NCI-H2227 treated with DMSO at 0.1 percent for 48 hours (cell line): ENCODE results near the gene DMP1.

Experiments
- DNase-seq: peaks from one replicate; lab custom pipeline; 2025; lab: John Stamatoyannopoulos, UW

Gene DMP1, protein sequence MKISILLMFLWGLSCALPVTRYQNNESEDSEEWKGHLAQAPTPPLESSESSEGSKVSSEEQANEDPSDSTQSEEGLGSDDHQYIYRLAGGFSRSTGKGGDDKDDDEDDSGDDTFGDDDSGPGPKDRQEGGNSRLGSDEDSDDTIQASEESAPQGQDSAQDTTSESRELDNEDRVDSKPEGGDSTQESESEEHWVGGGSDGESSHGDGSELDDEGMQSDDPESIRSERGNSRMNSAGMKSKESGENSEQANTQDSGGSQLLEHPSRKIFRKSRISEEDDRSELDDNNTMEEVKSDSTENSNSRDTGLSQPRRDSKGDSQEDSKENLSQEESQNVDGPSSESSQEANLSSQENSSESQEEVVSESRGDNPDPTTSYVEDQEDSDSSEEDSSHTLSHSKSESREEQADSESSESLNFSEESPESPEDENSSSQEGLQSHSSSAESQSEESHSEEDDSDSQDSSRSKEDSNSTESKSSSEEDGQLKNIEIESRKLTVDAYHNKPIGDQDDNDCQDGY

GRCh38 chr4:87649980-87650379 is at the start of gene DMP1:
Gene DMP1 (plus strand): TSS chr4:87650280. CDS start chr4:87656493, 6,213 bp downstream.
- DNase-seq = no peak

- DNase-seq = no peak
Measured at GRCh38 chr4:87601361-87601760, 48.7 kb upstream of the DMP1 start.

DNA sequence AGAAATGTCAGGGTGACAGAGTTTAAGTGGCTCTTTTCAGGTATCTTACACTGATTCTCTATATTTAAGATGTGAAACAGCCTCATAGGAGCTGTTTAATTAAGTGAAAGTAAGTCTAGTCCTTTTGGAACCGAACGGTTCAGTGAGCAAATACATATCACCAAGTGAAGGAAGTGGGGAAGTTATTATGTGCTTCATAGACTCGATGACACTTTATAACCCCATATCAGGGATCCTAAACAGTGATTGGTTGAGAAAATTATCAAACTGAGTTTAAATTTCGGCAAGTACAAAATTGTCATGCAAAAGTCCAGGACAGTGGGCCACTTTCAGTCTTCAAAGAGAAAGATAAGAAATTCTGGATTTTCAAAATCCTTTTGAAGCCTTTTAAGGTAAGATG is 41.9 kb upstream of the DMP1 start, which contains the start of gene DSPP:
DSPP (plus strand) TSS at position 301 of the 400 bp plus-strand sequence. CDS start 2,380 bp downstream, outside the sequence.
- no peak for DNase-seq

GRCh38 chr4:87614292-87614890 is 35.7 kb upstream of the DMP1 start:
- DNase-seq = no peak

GRCh38 chr4:87616268-87616667 is 33.8 kb upstream of the DMP1 start:
- no peak for DNase-seq

GRCh38 chr4:87620086-87620485 is 30.0 kb upstream of the DMP1 start:
- no peak for DNase-seq

GRCh38 chr4:87620491-87620890 is 29.6 kb upstream of the DMP1 start:
- DNase-seq = no peak

DNA sequence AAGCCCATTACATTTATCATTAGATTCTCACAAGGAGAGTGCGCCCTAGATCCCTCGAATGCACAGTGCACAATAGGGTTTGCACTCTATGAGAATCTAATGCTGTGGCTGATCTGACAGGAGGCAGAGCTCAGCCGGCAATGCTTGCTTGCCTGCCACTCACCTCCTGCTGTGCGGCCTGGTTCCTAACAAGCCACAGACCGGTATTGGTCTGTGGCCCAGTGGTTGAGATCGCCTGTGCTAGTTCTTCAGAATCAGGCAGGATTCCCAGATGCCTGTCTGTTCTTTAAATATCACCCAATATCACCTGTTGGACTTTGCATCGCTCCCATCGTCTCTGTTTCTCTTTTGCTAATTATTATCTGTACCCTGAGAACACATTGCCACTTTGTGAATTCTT is 27.8 kb upstream of the DMP1 start:
- no peak for DNase-seq

DNA sequence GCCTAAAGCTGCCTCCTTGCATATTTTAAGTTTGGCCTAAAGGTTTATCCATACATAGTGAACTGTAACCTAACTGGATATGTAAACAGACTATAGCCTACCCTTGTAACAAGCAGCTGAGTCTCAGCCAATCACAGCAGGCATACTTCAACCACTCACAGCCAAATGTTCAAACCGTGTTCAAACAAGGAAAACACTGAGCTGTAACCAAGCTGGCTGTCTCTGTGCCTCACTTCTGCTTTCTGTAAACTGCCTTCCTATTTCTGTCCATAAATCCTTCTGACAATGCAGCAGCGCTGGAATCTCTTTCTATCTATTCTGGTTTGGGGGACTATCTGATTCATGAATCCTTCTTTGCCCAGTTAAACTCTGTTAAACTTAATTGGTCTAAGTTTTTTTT is 25.4 kb upstream of the DMP1 start:
- no peak for DNase-seq

- DNase-seq = no peak
Measured at GRCh38 chr4:87631668-87632067, 18.4 kb upstream of the DMP1 start.

GRCh38 chr4:87632469-87632868 is 17.6 kb upstream of the DMP1 start:
- DNase-seq = no peak

GRCh38 chr4:87633243-87633642 is 16.8 kb upstream of the DMP1 start:
- DNase-seq = peak; percentile 27

GRCh38 chr4:87644286-87644685 is 5.8 kb upstream of the DMP1 start:
- no peak for DNase-seq

GRCh38 chr4:87650938-87651337 is 858 bp downstream of the DMP1 start:
- no peak for DNase-seq

DNA sequence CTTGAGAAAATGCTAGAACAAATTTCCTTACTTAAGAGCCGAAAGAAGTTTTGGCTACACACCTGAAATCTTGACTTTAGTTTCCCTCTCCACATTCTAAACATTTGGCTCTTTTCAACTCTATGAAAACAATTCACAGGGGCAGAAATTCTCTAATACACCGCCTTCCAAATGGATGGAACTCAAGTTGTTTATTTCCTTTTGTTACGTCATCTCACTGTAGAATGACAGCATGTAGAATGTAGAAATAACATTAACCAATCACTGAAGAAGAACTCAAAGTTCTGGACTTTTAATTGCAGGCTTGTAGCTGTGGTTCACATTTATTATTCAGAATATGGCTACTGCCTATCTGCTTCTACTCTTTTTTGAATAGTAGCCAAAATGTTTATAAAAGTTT is 1.9 kb downstream of the DMP1 start:
- DNase-seq = no peak

- DNase-seq = no peak
Measured at GRCh38 chr4:87654487-87655044, 4.5 kb downstream of the DMP1 start.

- no peak for DNase-seq
Measured at GRCh38 chr4:87657525-87657924, 7.4 kb downstream of the DMP1 start.

DNA sequence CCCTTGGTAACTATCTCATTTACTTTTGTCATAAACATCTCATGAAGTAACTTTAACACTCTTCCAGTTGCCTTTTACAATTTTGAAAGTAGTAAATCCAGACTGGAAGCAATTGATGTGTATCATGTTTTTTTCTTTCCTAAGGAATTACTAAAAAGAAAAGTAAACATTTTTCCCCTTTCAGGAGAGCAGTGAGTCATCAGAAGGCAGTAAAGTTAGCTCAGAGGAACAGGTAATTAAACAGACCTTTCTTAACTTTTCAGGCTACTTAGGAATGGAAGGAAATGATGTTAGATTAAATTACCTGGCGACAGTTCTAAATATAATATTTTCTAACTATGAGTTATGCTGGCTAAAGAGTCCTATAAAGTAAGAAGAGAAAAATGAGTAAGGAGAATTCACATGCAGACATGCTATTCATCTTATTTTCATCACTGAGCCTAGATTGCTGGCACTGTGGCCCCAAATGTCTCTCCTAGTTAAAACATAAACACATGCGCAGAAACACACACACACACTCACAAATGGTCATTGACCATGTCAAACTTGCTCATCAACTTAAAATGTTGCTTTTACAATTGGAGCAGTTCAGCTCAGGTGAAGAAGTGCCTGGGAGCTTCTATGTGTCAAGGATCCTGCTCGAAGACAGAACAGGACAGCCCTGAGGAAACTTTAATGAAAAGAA is 9.3 kb downstream of the DMP1 start:
- no peak for DNase-seq

DNA sequence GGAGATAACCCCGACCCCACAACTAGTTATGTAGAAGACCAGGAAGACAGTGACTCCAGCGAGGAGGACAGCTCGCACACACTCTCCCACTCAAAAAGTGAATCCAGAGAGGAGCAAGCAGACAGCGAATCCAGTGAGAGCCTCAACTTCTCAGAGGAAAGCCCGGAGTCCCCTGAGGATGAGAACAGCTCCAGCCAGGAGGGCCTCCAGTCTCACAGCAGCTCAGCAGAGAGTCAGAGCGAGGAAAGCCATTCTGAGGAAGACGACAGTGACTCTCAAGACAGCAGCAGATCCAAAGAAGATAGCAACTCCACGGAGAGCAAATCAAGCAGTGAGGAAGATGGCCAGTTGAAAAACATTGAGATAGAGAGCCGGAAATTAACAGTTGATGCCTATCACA is 12.8 kb downstream of the DMP1 start:
- no peak for DNase-seq

GRCh38 chr4:87669373-87669772 is 19.3 kb downstream of the DMP1 start:
- no peak for DNase-seq

- DNase-seq = no peak
Measured at GRCh38 chr4:87677731-87678130, 27.7 kb downstream of the DMP1 start.

DNA sequence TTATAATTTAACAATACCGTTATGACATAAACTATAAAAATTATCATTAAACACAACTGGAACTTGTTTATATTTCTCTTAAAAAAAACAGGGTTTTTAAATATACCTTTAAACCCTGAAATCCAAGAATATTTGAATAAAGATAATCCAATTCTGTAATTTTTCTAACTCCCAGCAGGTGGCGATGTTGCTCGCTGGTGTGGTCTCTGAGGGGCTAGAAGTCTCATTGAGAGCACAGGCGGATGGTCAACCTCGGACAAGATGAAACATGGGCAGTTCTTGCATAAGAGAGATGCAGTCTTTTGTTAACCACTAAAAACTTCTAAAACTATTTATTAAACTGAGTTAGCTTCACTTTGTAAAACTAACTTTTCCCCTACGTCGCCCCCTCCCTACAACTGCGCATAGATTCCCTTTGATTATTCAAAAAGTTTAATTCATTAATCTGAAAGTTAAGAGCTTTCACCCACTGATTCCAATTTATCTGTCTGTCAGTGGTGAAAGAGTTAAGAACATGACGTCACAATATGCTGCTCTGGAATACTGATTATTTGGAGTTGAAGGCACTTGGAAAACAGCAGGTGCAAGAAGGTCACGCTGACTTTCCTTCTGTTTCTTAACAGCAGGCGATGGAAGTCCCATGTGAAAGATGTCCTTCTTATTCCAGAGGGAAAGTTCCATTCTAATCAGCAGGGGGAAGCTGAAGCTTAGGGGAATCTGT is 29.5 kb downstream of the DMP1 start:
- peak; percentile 49 for DNase-seq
